ENCODE results near the gene CCSER1.

CCSER1 gene

DNA sequence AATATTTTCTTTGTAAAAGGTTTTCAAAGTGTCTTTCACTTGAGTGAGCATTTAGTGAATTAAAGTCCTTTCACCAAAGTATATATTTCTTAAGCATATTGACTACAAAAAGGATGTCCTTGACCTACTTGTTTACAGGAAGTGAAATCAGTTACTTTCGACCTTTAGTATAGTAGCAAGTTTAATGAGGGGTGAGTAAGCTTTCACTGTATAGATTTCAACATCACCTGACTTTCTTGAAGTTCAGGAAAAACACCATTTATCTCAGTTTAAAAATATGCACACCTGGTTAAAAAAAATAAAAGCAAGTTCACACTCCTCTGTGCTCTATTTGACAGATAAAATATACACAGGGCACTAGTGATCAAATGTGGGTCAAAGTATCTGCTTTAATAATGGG, 88.1 kb downstream of the CCSER1 start:
- in situ Hi-C loops (cut with HindIII; ENCODE audit: low sequenced_read_pairs), result no loop called here
- H3K4me3 ChIP-seq (ENCODE audit: low read depth, low read length), result no peak overlapping the region
- no peak for TF ChIP-seq CTCF (IDR thresholded peaks at IDR 0.05; ENCODE audit: low read depth, low read length, missing control alignments)
- DNase-seq (ENCODE audit: low read depth), result no peak

GRCh38 chr4:90219822-90220221, 92.6 kb downstream of the CCSER1 start:
- DNase-seq (ENCODE audit: low read depth), result no peak
- TF ChIP-seq CTCF (IDR thresholded peaks at IDR 0.05; ENCODE audit: low read depth, low read length, missing control alignments), result no peak
- in situ Hi-C loops (cut with HindIII; ENCODE audit: low sequenced_read_pairs), result no loop called here
- H3K4me3 ChIP-seq (ENCODE audit: low read depth, low read length), result no peak overlapping the region

DNA sequence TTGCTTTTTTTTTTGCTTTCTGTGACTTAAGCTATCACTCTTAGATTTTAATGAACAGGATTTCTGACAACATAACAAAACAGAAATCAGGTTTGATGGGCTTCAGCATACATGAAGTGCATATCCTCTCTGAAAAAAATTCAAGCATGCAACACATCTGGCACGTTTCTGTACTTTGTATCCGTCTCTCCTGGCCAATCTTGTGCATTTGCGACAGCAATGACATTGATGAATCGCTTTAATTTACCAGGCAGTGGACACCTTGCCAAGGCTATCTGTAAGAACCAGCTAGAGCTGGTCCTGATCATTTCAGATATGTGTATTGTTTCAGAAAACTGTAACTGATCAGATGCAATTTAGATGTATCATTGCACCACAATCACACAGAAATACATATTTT, 93.3 kb downstream of the CCSER1 start:
- H3K4me3 ChIP-seq (ENCODE audit: low read depth, low read length), result no peak overlapping the region
- in situ Hi-C loops (cut with HindIII; ENCODE audit: low sequenced_read_pairs), result no loop called here
- no peak for DNase-seq (ENCODE audit: low read depth)
- no peak for TF ChIP-seq CTCF (IDR thresholded peaks at IDR 0.05; ENCODE audit: low read depth, low read length, missing control alignments)

DNA sequence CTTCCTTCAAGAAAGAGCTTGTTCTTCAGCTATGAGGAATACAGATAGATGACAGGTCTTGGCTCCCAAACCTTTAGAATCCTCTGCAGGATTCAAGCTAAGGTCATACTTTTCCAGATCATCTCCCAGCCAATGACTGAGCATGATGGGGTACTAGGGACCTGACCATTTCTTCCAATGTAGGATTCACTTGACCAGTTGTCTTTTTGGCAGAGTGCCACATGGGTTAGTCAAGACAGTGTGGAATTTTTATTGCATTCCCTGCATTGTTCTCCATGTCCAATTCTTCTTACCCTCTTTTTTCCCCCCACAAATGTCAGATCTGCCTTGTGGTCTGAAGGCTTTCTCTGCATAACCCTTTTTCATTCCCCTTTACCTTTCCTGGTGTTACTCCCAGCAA, 99.5 kb downstream of the CCSER1 start:
- no peak overlapping the region for H3K4me3 ChIP-seq (ENCODE audit: low read depth, low read length)
- TF ChIP-seq CTCF (IDR thresholded peaks at IDR 0.05; ENCODE audit: low read depth, low read length, missing control alignments), result no peak
- DNase-seq (ENCODE audit: low read depth), result no peak
- in situ Hi-C loops (cut with HindIII; ENCODE audit: low sequenced_read_pairs), result no loop called here

DNA sequence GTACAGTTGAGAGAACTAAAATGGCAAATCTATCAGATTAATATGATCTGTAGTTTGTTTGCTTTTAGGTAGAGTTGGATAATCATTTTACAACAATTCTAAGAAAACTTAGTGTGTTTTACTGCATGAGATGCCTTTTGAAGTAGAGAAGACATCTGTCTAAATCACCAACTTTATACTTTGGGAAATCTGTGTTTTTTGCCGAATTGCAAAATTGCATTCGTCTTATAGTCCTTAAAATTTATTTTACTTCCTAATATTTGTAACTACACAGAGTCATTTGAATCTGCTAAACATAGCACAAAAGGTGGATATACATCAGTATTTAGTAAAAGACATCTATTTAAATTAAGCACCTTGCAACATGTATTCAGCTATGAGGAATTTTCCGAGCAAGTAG, 100.0 kb downstream of the CCSER1 start:
- no peak for DNase-seq (ENCODE audit: low read depth)
- no peak for TF ChIP-seq CTCF (IDR thresholded peaks at IDR 0.05; ENCODE audit: low read depth, low read length, missing control alignments)
- in situ Hi-C loops (cut with HindIII; ENCODE audit: low sequenced_read_pairs), result no loop called here
- no peak overlapping the region for H3K4me3 ChIP-seq (ENCODE audit: low read depth, low read length)

DNA sequence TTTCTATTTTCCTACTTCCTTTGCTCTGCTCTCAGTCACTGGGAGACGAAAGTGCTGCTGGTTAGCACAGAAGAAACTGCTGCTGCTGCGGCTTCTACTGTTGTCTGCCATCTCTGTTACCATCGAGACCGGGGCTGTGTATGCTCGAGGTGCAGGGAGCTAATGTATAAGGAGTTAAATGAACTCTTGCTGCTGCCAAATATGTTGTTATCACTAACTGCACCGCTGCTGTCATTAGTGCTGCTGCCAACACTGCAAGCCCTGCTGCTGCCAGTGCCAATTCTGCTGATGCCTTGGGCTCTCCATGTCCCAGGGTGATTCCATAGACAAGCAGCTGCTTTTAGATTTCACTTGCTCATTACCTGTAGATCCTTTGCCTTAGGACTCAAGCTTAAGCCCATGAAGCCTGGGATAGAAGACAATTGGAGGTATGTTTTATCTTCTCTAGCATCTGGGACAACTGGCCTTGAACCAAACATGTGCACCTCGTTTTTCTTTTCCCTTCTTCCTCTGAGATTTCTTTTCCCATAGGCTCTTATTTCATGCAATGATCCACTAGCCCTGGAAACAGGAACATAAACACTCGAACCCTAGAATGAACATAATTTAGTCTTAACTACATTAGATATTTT, 107.8 kb downstream of the CCSER1 start:
- no peak for DNase-seq (ENCODE audit: low read depth)
- TF ChIP-seq CTCF (IDR thresholded peaks at IDR 0.05; ENCODE audit: low read depth, low read length, missing control alignments), result no peak
- in situ Hi-C loops (cut with HindIII; ENCODE audit: low sequenced_read_pairs), result no loop called here
- H3K4me3 ChIP-seq (ENCODE audit: low read depth, low read length), result no peak overlapping the region
